Gastrocnemius medialis (tissue), 4 donors: ENCODE measurements around the gene PSKH1.

ENCODE experiments used
- POLR2A ChIP-seq, 2 donors: fragments of 450-650 bp; IDR thresholded peaks; one replicate each; pipeline ENCODE4 v1.6.1; 2017; ENCODE audit warnings: antibody characterized with exemption in 2 of 2, mild to moderate bottlenecking in 2 of 2, moderate library complexity in 2 of 2
- TF ChIP-seq, protein P1 (sequence below), 5 experiments: fragments of 450-650 bp in 3 of 5; fragments of 200-600 bp in 2 of 5; sonication (generic) in 2 of 5; IDR thresholded peaks in 4 of 5; conservative IDR thresholded peaks in 1 of 5; 1 replicate in 4 of 5; 2 replicates in 1 of 5; pipeline ENCODE4 v1.5.1; 2016 to 2019; ENCODE audit warnings: antibody characterized with exemption in 5 of 5, mild to moderate bottlenecking in 3 of 5, moderate library complexity in 3 of 5

DNA sequence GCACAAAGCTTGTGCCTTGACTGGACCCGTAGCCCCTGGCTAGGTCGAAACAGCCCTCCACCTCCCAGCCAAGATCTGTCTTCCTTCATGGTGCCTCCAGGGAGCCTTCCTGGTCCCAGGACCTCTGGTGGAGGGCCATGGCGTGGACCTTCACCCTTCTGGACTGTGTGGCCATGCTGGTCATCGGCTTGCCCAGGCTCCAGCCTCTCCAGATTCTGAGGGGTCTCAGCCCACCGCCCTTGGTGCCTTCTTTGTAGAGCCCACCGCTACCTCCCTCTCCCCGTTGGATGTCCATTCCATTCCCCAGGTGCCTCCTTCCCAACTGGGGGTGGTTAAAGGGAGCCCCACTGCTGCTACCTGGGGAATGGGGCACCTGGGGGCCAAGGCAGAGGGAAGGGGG lies 35.1 kb downstream of the PSKH1 start:
- TF ChIP-seq, protein P1, sequence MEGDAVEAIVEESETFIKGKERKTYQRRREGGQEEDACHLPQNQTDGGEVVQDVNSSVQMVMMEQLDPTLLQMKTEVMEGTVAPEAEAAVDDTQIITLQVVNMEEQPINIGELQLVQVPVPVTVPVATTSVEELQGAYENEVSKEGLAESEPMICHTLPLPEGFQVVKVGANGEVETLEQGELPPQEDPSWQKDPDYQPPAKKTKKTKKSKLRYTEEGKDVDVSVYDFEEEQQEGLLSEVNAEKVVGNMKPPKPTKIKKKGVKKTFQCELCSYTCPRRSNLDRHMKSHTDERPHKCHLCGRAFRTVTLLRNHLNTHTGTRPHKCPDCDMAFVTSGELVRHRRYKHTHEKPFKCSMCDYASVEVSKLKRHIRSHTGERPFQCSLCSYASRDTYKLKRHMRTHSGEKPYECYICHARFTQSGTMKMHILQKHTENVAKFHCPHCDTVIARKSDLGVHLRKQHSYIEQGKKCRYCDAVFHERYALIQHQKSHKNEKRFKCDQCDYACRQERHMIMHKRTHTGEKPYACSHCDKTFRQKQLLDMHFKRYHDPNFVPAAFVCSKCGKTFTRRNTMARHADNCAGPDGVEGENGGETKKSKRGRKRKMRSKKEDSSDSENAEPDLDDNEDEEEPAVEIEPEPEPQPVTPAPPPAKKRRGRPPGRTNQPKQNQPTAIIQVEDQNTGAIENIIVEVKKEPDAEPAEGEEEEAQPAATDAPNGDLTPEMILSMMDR (IDR thresholded peaks at IDR 0.05 in 4 of 5, conservative IDR thresholded peaks at IDR 0.05 in 1 of 5), result no peak
- TF ChIP-seq POLR2A (IDR thresholded peaks at IDR 0.05), result no peak
